Lower leg skin (tissue), 4 donors: Measurements from ENCODE around the gene PSMA5. TPM values are rescaled to one million over a fixed set of nuclear protein-coding genes. Genes with fewer than 3 reads are reported as not detected.
"Not testable (repeated sequence)": the region's sequence is repeated elsewhere in the genome, so short reads cannot be mapped to it uniquely, and the experiment has no call there.

Experiments
- DNase-seq, 2 donors: peaks; one replicate each; pipeline ENCODE4 v3.0.0-alpha.2; 2019; ENCODE audit warnings: low spot score in 2 of 2
- H3K4me3 ChIP-seq: fragments of 200-600 bp; sonication (generic); 2 replicates; pipeline ENCODE4 v1.5.1; 2017; ENCODE audit warnings: mild to moderate bottlenecking, low read depth; ENCODE audit not compliant: poor library complexity, severe bottlenecking
- POLR2A ChIP-seq, 2 donors: fragments of 450-650 bp; IDR thresholded peaks; one replicate each; pipeline ENCODE4 v1.6.1; 2016 to 2017; ENCODE audit warnings: antibody characterized with exemption in 2 of 2, mild to moderate bottlenecking in 1 of 2, moderate library complexity in 1 of 2
- WGBS, 2 donors: methylation state at CpG; one replicate each; pipeline ENCODE4 v1.1.5; 2018; 5-methylcytosine and 5-hydroxymethylcytosine counted together
- intact Hi-C: fragments of 100-400 bp; cut with DNase I; formaldehyde crosslinking; loops from one replicate; pipeline ENCODE4 v1.15.0; 2023; ENCODE audit warnings: low total_unique reads
- total RNA-seq, 4 donors: library from RNA; depleted of rRNA; stranded (reverse); fragments of >200 nt; gene quantifications; one replicate each; pipeline ENCODE4 v1.1.0, GENCODE V29; 2016
- TF ChIP-seq, protein P1 (sequence below), 3 donors: fragments of 450-650 bp; IDR thresholded peaks; one replicate each; pipeline ENCODE4 v1.5.1; 2016; ENCODE audit warnings: antibody characterized with exemption in 3 of 3, mild to moderate bottlenecking in 3 of 3, moderate library complexity in 2 of 3

Gene PSMA5
- total RNA-seq, 4 donors from 2014 or later, result 24.6 to 46.6 (median 30.2) TPM

DNA sequence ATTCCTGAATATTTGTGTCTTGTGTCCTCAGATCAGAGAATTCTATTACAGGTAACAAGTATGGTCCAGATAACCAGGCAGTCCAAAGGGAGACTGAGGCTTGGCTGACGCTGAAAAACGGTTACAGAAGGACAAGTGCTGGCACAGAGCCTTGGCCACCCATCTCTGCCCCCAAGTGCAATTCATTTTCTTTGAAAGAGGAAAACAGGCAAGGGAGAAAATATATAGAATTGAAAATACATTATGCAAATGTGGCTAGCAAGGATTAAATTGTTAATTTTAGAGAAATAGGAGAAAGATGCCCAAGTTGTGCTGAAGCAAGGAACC, 29.8 kb downstream of the PSMA5 start:
- intact Hi-C loops, result no loop called here
- TF ChIP-seq, protein P1, sequence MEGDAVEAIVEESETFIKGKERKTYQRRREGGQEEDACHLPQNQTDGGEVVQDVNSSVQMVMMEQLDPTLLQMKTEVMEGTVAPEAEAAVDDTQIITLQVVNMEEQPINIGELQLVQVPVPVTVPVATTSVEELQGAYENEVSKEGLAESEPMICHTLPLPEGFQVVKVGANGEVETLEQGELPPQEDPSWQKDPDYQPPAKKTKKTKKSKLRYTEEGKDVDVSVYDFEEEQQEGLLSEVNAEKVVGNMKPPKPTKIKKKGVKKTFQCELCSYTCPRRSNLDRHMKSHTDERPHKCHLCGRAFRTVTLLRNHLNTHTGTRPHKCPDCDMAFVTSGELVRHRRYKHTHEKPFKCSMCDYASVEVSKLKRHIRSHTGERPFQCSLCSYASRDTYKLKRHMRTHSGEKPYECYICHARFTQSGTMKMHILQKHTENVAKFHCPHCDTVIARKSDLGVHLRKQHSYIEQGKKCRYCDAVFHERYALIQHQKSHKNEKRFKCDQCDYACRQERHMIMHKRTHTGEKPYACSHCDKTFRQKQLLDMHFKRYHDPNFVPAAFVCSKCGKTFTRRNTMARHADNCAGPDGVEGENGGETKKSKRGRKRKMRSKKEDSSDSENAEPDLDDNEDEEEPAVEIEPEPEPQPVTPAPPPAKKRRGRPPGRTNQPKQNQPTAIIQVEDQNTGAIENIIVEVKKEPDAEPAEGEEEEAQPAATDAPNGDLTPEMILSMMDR (IDR thresholded peaks at IDR 0.05), result no peak
- no peak for TF ChIP-seq POLR2A (IDR thresholded peaks at IDR 0.05)
- no peak overlapping the region for H3K4me3 ChIP-seq
- no peak for DNase-seq
- 53 to 60% methylated on average over 2 of the region's 2 CpGs for WGBS, 2 donors

GRCh38 chr1:109395602-109396512, 30.4 kb downstream of the PSMA5 start:
- no peak for TF ChIP-seq POLR2A (IDR thresholded peaks at IDR 0.05)
- TF ChIP-seq, protein P1 (IDR thresholded peaks at IDR 0.05), result no peak
- H3K4me3 ChIP-seq, result no peak overlapping the region
- no peak for DNase-seq
- WGBS, 2 donors, result 69% methylated on average over 5 of the region's 5 CpGs
- intact Hi-C loops, result no loop called here

DNA sequence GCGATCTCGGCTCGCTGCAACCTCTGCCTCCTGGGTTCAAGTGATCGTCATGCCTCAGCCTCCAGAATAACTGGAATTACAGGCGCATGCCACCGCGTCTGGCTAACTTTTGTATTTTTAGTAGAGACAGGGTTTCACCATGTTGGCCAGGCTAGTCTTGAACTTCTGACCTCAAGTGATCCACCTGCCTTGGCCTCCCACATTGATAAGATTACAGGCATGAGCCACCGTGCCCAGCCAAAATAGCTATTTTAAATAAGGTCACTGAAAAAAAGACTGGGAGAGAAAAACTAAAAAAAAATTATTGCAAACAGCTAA, 31.0 kb downstream of the PSMA5 start:
- WGBS, 2 donors, result 61 to 71% methylated on average over 8 of the region's 8 CpGs
- H3K4me3 ChIP-seq, DNase-seq, intact Hi-C loops: not testable (repeated sequence)

DNA sequence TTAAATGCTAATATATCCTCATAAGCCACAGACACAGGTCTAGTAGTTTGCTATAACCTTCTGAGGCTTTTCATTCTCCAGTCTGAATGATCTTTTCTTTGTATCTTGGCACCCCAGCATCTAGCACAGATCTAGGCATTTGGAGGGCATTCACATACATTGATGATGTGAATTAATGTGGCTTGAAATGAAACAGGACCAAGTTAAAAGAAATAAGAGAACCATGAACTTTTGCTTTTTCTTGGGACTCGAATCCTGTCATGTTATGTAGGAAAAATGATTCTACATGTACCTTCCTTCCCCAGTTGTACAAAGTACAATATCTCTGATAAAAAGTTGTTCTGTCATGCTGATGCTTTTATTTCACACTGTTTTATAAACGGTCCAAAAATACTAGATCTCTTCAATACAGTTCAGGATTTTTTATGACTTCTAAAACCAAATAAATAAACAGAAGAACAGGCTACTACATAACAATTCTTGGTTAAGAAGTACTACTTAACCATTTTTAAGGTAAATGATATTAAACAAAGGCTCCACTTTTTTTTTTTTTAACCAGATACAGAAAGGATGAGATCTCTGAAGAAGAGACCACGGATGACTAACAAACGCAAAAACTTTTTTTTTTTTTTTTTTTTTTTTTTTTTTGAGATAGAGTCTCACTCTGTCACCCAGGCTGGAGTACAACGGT, 31.5 kb downstream of the PSMA5 start:
- no peak overlapping the region for H3K4me3 ChIP-seq
- intact Hi-C loops, result no loop called here
- TF ChIP-seq, protein P1 (IDR thresholded peaks at IDR 0.05), result no peak
- no peak for TF ChIP-seq POLR2A (IDR thresholded peaks at IDR 0.05)
- WGBS, 2 donors, result 72 to 75% methylated on average over 5 of the region's 5 CpGs
- no peak for DNase-seq

GRCh38 chr1:109393617-109394233, 32.5 kb downstream of the PSMA5 start:
- H3K4me3 ChIP-seq, result no peak overlapping the region
- intact Hi-C loops, result no loop called here
- 67 to 75% methylated on average over 2 of the region's 2 CpGs for WGBS, 2 donors
- no peak for DNase-seq
- no peak for TF ChIP-seq POLR2A (IDR thresholded peaks at IDR 0.05)
- TF ChIP-seq, protein P1 (IDR thresholded peaks at IDR 0.05), result no peak
